HG03175 (cell line): ENCODE measurements around the gene ADCY1.

Experiments
- ATAC-seq: cut with Tn5 transposase; IDR thresholded peaks from one replicate; pipeline ENCODE4 v1.9.1; 2021; ENCODE audit warnings: mild to moderate bottlenecking, moderate library complexity; ENCODE audit not compliant: unreplicated experiment

Gene ADCY1

DNA sequence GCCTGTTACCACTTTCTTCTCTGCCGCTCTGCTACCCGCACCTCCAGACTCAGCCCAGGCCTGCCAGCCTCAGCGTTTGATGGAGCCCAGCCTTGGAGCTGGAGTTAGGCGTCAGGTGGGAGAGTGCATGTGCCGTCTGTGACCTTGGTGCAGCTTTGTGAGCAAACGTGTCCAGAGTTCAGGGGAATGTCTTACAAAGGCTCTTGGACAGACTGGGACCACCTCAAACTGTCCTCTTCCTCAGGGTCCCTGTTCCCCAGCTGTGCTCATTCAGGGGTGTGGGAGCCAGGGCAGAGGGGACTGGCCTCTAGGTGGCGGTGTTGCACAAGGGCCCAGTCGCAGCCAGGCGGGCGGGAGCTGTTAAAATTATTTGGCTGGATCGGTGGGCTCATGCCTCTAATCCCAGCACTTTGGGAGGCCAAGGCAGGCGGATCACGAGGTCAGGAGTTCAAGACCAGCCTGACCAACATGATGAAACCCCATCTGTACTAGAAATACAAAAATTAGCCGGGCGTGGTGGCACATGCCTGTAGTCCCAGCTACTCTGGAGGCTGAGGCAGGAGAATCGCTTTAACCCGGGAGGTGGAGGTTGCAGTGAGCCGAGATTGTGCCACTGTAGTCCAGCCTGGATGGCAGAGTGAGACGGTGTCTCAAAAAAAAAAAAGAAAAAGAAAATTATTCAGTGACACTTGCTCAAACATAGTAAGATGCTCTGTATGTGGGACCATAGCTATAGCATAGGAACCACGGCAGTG is 89.2 kb downstream of the ADCY1 start:
- ATAC-seq = no peak

- no peak for ATAC-seq
Measured at GRCh38 chr7:45663965-45664633, 89.9 kb downstream of the ADCY1 start.

- no peak for ATAC-seq
Measured at GRCh38 chr7:45665172-45665571, 91.0 kb downstream of the ADCY1 start.

GRCh38 chr7:45670227-45670626 is 96.1 kb downstream of the ADCY1 start:
- no peak for ATAC-seq

- ATAC-seq = no peak
Measured at GRCh38 chr7:45670717-45671116, 96.5 kb downstream of the ADCY1 start.

DNA sequence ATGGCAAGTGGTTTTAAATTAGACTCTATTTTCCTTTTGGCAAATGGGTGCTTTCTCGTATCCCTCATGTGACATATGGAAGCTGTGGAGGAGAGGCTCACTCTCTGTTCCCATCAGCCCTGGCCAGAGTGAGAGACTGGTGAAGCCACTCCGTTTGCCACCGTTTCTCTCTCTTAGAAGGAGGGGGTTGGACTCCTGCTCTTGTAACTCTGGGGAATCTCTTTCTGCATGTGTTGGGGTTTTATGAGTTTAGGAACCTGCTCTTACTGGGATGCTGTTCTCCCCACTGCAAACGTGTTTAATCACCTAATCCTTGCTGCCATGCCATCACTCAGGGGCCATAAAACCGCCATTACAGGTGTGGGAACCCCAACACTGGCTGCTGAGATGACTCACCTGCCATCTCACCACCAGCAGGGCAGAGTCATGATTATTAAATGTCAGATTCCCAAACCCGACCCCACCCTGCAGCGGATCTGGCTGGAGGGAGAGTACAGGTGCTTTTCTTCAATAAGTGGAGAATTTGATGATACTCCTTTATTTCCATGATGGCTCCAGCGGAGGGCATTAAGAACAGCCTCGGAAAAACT is 103.2 kb downstream of the ADCY1 start:
- ATAC-seq = no peak

- ATAC-seq = no peak
Measured at GRCh38 chr7:45679516-45679915, 105.3 kb downstream of the ADCY1 start.

DNA sequence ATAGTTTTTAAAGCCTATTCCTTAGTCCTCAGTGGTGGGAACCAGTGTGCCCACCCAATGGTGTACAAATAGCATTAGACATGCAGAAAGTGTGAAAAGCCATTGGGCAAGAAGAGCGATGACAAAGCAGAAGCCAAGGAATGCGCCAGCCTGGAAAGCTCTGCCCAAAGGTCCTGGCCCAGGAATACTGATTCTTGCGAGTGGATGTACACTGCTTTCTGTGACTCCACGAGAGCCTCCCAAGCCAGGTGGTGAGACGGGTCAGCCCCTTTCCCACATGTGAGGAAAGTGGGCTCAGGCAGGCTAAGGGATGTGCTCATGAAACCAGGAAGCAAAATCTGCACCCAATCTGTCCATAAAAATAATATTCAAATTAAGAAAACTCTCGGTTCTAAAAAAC is 106.6 kb downstream of the ADCY1 start:
- no peak for ATAC-seq

GRCh38 chr7:45681596-45682357 is 107.6 kb downstream of the ADCY1 start:
- ATAC-seq = no peak

- ATAC-seq = no peak
Measured at GRCh38 chr7:45682358-45682735, 108.2 kb downstream of the ADCY1 start.

DNA sequence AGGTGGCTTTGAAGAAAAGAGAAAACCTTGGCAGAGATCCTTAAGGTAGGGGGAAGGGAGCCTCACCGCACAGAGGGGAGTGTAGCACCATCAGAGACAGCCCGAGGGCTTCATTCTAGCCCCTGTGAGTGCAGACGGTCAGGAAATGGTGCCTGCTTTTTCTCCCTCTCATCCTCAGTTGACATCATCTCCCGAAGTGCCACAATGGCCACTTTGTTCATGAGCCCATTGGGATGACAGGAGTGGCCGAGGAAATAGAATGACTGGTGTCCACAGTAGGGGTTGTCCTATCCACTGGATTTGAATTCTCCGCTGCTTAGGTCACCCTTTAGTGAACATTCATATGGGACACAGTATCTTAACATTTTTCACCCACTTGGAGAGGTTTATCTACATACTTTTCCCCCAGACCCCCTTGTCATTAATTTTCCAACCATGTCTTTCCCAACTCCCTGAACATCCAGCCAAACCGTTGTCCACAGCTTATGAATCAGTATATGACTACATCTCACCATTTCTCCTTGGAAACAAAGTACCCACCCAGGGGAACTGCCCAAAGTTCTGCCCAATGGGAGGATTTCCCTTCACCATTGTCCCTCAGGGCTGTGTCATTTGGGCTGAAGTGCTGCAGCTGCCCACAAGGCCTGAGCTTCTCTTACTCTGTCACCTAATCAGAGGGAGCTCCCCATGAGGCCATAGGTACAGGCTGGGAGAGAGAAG is 108.8 kb downstream of the ADCY1 start:
- ATAC-seq = no peak

- no peak for ATAC-seq
Measured at GRCh38 chr7:45683556-45684148, 109.5 kb downstream of the ADCY1 start.

DNA sequence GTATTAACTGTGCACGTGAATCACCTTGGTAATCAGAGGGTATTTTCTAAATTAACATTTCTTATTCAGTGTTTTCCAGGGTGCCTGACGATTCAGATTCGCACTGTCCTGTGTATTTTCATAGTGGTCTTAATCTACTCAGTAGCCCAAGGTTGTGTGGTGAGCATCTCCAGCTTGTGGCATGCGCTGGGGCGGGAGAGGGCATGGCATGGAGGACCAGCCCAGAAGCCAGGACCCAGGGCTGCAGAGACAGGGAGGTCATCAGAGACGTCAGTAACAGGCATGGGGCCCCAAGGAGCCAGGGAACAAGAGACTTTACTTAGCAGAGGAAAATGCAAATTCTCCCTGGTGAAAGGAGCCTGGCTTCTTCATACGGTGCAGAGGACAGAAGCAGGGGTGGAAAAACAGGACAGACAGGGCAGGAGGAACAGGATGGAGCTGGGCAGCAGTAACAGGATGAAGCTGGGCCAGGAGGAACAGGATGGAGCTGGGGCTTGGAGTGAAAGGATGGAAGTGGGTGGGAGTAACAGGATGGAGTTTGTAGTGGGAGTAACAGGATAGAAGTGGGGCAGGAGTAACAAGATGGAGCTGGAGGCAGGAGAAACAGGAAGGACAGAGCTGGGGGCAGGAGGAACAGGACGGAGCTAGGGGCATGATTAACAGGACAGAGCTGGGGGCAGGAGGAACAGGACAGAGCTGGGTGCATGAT is 110.9 kb downstream of the ADCY1 start:
- ATAC-seq = no peak

GRCh38 chr7:45685619-45686240 is 111.6 kb downstream of the ADCY1 start:
- no peak for ATAC-seq

DNA sequence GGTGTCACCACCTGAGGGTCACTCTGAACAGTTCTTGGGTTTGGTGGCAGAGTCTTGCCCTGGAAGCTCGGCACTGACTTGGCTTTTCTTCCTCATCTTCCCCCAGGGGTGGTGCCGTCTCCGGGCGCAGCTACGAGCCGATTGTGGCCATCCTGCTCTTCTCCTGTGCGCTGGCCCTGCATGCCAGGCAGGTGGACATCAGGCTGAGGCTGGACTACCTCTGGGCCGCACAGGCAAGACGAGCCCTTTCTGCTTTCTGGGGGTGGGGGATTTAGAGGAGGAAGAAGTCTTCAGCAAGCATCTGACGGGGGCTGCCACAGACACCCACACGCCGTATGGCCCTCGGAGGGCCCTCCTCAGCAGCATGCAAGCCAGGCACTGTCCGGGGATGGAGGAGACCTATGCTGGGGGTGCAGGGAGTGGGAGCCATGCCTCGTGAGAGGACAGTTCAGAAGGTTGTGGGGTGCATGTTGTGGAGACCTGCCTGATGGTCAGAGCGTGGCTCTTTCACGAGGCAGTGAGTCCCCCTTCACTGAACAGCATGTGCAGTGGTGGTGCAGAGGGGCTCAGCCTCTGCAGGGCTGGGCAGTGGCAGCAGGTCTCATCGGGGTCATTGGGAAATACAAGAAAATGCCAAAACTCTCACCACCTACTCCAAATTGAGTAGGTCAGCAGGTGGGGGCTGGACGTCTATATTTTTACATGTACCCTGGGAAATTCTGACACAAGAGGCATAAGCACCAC is 112.4 kb downstream of the ADCY1 start:
- no peak for ATAC-seq

GRCh38 chr7:45687185-45687560 is 113.0 kb downstream of the ADCY1 start:
- ATAC-seq = no peak

DNA sequence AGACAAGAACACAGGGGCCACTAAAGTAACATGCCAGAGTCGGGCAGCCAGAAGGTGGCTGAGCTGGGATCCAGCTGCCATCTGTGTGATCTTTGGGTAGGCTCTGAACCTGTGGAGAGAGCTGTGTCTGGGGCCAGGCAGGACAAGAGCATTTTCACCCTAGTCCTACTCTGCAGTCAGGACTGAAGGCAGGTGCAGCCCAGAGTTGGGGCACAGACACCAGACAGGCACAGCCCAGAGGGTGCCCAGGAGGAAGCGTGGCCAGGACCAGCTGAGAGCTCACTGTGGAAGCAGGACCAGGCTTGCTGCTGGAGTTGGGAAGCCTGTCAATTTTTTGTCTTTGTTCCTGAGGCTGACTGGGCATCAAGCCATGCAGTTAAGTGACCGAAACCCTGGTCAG is 113.6 kb downstream of the ADCY1 start:
- ATAC-seq = no peak

- no peak for ATAC-seq
Measured at GRCh38 chr7:45688382-45688781, 114.2 kb downstream of the ADCY1 start.
